HG03039 (cell line): Measurements from ENCODE around the gene TAGLN2.

Source experiments
- ATAC-seq: cut with Tn5 transposase; IDR thresholded peaks from one replicate; pipeline ENCODE4 v1.9.1; 2021; ENCODE audit warnings: mild to moderate bottlenecking, moderate library complexity; ENCODE audit not compliant: unreplicated experiment

The TAGLN2 gene

DNA sequence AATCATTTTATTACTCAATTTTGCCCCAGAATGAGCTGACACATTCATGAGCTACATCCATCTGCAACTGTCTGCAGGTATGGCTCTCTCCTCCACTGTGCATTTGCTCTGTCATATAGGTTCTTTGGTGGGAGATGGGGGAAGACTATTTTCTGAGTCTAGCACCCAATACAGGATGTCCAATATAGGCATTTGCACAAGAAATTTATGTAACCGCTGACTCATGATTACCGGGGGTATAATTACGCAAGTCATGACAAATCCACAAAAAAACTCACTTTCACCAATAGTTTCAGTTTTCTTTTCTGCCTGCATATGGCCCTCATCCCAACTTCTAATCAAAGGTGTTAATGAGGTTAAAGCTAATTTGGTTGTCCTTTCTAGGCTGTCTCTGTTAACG is 45.3 kb downstream of the TAGLN2 start:
- ATAC-seq: no peak

GRCh38 chr1:159879136-159879535 is 46.2 kb downstream of the TAGLN2 start:
- ATAC-seq: no peak

DNA sequence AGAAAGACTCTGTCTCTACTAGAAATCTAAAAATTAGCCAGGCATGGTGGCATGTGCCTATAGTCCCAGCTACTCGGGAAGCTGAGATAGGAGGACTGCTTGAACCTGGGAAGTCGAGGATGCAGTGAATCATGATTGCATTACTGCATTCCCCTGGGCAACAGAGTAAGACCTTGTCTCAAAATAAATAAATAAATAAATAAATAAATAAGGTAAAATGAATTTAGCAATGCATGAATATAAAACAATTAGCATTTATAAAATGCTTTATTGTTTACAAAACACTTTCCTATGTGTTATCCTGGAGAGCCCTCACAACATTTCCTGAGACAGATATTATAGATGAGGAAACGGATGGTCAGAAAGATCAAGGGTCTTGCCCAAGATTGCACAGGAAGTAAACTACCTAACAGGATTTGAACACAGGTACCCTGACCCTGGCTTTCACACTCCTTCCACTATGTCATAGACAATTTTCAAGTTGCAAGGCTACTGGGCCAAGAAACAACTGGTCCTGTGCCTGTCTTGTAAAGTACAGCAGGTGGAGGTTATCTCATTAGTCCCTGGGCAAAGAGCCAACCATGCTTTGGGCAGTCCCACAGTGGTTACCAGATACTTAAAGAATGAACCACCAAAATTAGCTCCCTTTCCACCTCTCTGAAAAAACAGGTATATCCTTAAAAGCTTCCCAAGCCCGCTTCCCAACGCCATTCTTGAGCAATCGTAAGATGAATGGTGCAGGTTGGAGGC is 47.4 kb downstream of the TAGLN2 start:
- no peak for ATAC-seq

DNA sequence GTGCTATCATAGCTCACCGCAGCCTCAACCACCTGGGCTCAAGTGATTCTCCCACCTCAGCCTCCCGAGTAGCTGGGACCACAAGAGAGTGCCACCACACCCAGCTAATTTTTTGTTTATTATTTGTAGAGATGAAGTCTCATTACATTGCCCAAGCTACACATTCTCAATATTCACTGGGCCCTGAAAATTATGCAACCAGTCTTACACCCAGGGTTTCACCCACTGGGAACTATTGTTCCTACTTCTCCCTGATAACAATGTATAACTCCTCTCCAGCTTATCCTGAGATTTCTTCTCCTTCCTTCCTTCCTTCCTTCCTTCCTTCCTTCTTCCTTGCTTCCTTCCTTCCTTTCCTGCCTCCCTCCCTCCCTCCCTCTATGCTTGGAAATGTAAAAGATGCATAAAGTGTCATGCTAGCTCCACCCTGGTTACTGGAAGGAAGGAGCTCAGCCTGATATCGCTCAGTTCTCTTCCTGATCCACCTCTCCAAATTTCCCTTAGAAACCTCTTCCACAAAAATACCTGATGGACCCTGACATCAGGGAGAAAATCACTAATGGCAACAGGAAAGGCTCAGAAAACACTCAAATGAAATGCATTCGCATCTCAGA is 51.7 kb downstream of the TAGLN2 start:
- ATAC-seq: no peak

DNA sequence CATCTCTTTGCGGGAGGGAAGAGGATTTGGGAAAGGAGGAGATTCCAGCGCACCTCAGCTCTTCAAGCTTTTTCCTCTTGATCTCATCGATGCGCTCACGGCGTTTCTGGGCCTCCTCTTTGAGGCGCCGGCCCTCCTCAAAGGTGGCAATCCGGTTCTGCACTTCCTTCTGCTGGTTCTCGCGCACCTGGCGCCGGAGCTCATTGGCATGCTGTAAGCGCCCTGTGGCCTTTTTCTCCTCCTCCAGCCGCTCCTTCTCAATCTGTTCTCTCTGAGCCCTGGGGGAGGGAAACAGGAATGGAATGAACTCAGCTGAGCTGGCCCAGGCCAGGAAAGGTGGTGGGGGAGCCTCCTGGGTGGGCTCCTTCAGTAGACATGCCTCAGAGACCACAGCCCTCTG is 52.4 kb downstream of the TAGLN2 start:
- ATAC-seq: no peak

- ATAC-seq: no peak
Observed at GRCh38 chr1:159870704-159871103, 54.6 kb downstream of the TAGLN2 start.

GRCh38 chr1:159869607-159870006 is 55.7 kb downstream of the TAGLN2 start:
- no peak for ATAC-seq

DNA sequence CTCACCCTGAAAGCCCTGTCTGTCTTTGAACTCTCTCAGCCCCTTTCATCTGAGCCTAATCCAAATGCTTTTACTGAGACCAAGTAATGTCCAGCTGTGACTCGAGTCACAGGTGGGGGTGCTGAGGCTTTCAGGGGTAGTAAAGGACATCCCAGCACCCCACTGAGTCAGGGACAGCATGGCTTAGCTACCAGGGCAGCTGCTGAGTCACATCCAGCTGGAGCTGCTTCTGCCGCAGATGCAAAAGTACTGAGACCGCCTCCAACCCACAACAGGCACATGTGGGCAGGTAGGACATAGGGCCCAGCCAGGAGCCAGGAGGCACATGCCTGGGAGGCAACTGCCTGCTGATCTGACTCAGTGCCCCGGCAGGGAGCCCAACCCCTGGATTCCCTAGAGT is 56.1 kb downstream of the TAGLN2 start:
- no peak for ATAC-seq

GRCh38 chr1:159868766-159869165 is 56.5 kb downstream of the TAGLN2 start:
- no peak for ATAC-seq
